OCI-LY1 (cell line): ENCODE data around the gene TMEM266.

Experiments
- CTCF ChIP-seq: fragments of 200-600 bp; sonication (generic), shearing (Covaris generic); IDR thresholded peaks from 2 replicates; pipeline ENCODE4 v1.5.1; 2017; ENCODE audit warnings: mild to moderate bottlenecking, antibody characterized with exemption, low read length, moderate library complexity, mixed read lengths
- EZH2 ChIP-seq: fragments of 200-600 bp; sonication (generic), shearing (Covaris generic); IDR thresholded peaks from 2 replicates; pipeline ENCODE4 v1.8.0; 2017; ENCODE audit warnings: borderline replicate concordance, mixed run types, mild to moderate bottlenecking, antibody characterized with exemption, low read length, moderate library complexity, mixed read lengths

DNA sequence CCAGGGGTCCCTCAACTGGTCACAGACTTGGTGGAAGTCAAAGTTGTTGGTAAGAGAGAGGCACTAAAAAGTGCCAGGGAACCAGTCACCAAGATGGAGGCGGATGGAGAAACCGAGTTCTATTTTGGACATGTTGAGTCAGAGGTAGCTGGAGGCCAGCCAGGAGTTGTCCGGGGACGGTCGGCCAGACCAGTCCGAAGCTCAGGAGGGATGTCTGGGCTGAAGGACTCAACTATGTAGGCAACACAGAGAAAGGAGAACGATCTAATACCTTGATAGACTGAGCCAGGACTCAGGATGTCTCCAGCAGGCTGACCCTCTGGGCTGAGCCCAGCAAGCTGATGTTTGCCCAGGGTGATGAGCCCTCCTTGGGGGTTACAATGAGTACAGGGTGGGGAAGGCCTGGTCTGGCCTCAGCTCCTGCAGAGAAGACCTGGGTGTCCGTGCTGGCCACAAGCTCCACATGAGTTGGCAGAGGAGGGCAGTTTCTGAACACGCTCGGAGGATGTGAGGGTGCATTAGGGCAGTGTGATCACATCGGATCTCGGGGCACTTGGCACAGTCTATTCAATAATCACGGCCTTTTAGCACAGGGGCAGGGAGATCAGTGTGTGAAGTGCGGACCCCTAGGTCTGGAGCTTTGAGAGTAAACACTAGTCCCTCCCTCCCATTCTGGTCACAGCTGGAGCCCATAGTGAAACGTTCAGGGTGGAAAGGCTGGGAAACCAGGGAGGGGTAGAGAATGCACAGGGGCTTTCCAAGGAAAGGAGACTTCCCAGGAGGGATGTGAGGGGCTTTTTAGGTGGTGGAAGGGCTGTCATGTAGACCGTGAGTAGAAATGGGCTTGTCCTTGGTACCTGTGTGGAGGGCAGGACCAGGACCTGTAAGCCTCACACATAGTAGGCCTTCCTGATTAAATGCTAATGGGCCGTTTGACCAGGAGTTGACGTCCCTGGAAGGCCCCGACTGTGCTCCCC lies 139.6 kb downstream of the TMEM266 start:
- TF ChIP-seq CTCF (no peak), EZH2 (no peak)
